ENCODE results near the gene APC.
"Not testable (repeated sequence)": the region's sequence is repeated elsewhere in the genome, so short reads cannot be mapped to it uniquely, and the experiment has no call there.

DNA sequence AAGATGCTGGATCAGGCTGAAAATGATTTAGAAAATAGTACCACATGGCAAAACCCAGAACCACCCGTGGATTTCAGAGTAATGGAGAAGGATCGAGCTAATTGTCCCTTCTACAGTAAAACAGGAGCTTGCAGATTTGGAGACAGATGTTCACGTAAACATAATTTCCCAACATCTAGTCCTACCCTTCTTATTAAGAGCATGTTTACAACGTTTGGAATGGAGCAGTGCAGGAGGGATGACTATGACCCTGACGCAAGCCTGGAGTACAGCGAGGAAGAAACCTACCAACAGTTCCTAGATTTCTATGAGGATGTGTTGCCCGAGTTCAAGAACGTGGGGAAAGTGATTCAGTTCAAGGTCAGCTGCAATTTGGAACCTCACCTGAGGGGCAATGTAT is 154.4 kb downstream of the APC start:
- not testable (repeated sequence) for TF ChIP-seq POLR2A (IDR thresholded peaks at IDR 0.05; ENCODE audit: low read depth, low read length); EP300 (IDR thresholded peaks at IDR 0.05; ENCODE audit: borderline replicate concordance in 1 of 2, control insufficient read depth in 1 of 2, low read depth in 2 of 2, low read length in 2 of 2); ZNF24 (IDR thresholded peaks at IDR 0.05); NRF1 (conservative IDR thresholded peaks at IDR 0.05; ENCODE audit: low read depth, low read length); POLR2AphosphoS5 (IDR thresholded peaks at IDR 0.05; ENCODE audit: low read length)
- TF ChIP-seq, protein P1, sequence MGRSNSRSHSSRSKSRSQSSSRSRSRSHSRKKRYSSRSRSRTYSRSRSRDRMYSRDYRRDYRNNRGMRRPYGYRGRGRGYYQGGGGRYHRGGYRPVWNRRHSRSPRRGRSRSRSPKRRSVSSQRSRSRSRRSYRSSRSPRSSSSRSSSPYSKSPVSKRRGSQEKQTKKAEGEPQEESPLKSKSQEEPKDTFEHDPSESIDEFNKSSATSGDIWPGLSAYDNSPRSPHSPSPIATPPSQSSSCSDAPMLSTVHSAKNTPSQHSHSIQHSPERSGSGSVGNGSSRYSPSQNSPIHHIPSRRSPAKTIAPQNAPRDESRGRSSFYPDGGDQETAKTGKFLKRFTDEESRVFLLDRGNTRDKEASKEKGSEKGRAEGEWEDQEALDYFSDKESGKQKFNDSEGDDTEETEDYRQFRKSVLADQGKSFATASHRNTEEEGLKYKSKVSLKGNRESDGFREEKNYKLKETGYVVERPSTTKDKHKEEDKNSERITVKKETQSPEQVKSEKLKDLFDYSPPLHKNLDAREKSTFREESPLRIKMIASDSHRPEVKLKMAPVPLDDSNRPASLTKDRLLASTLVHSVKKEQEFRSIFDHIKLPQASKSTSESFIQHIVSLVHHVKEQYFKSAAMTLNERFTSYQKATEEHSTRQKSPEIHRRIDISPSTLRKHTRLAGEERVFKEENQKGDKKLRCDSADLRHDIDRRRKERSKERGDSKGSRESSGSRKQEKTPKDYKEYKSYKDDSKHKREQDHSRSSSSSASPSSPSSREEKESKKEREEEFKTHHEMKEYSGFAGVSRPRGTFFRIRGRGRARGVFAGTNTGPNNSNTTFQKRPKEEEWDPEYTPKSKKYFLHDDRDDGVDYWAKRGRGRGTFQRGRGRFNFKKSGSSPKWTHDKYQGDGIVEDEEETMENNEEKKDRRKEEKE (IDR thresholded peaks at IDR 0.05), result not testable (repeated sequence)

All from GM12878 (cell line).